GM18858 (cell line): Measurements from ENCODE around the gene OPRL1.

Source experiments
- ATAC-seq: cut with Tn5 transposase; IDR thresholded peaks from one replicate; pipeline ENCODE4 v1.9.1; 2021; ENCODE audit not compliant: unreplicated experiment

The OPRL1 gene

DNA sequence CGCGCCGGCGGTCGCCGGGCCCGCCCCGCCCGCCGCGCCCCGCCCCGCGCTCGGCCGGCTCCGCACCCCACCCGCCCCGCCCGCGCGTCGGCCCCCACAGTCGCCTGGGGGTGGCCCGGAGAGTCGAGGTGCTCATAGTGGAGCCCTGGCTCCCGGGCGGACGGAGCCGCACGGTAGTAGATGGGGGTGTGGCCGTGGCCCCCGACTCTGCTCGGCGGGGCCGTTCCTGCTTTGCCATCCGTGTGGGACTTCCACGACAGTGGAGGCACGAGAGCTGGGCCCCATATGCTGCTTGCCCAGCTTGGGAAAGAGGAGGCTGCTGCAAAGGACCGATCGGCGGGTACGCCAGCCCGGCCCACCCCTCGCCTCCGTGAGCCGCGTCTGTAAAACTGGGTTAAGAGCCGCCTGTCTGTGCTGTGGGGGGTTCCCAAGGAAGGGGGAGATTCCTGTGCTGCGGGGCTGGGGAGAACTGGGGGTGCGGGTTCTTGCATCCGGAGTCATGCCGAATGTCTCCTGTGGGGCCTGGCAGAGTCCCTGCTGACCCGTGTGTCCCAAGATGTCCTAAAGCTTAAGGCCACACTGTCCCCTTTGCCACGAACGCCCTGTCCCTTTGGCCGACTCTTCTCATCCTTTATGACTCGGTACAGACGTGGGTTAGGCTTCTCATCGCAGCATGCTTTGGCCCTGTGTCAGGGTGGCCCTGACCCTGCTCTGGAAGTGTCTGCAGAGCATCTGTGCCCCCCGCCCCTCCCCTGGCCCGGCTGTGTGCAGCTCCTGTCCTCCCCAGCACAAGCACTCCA is at the start of gene OPRL1:
Gene OPRL1 (plus strand): TSS at position 70 of the 800 bp plus-strand sequence. CDS start 12,639 bp downstream, outside the sequence.
- ATAC-seq, result no peak

GRCh38 chr20:64030371-64031134 is 49.3 kb upstream of the OPRL1 start:
- ATAC-seq, result no peak

DNA sequence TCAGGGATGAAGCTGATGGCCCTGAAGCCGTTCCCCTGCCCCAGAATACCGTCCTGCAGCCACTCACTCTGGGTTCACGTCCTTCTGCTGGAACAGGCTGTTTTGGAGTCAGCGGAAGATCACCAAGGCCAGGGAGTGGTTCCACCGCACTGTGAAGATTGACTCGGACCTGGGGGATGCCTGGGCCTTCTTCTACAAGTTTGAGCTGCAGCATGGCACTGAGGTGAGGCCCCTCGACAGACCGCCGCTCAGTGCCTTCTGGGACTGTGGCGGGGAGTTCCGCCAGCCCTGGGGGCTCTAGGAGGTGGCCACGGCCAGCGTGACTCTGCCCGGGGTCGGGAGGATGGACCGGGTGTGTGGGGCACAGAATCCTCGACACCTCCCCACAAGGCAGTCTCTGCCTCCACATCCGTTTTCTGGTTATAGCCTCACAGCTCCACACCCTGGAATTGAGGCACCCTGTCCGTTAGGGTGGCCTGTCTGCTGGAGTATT is 48.0 kb upstream of the OPRL1 start:
- no peak for ATAC-seq

- ATAC-seq, result no peak
Measured at GRCh38 chr20:64032706-64033624, 46.9 kb upstream of the OPRL1 start.

- ATAC-seq, result no peak
Measured at GRCh38 chr20:64033981-64034493, 45.8 kb upstream of the OPRL1 start.

- no peak for ATAC-seq
Measured at GRCh38 chr20:64035066-64035932, 44.6 kb upstream of the OPRL1 start.

GRCh38 chr20:64035933-64036345 is 43.9 kb upstream of the OPRL1 start, which contains the start of gene C20orf204:
Gene C20orf204 (plus strand): TSS chr20:64036182. CDS start chr20:64036324, 142 bp downstream.
- ATAC-seq, result no peak

GRCh38 chr20:64036346-64037198 is 43.3 kb upstream of the OPRL1 start:
- ATAC-seq, result no peak

DNA sequence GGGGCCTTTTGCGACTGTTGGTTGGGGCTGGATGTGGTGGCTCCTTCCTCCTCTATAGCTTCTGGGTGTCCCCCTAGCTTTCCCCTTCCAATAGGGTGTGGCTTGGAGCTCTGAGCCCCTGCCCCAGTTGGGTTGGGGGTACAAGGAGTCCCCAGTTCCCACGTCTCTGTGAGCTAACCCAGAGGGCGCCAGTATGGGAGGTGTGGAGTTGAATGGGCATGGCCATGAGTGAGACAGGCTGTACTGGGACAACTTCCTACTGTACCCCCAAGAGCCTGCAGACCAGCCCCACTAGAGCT is 42.7 kb upstream of the OPRL1 start:
- no peak for ATAC-seq

DNA sequence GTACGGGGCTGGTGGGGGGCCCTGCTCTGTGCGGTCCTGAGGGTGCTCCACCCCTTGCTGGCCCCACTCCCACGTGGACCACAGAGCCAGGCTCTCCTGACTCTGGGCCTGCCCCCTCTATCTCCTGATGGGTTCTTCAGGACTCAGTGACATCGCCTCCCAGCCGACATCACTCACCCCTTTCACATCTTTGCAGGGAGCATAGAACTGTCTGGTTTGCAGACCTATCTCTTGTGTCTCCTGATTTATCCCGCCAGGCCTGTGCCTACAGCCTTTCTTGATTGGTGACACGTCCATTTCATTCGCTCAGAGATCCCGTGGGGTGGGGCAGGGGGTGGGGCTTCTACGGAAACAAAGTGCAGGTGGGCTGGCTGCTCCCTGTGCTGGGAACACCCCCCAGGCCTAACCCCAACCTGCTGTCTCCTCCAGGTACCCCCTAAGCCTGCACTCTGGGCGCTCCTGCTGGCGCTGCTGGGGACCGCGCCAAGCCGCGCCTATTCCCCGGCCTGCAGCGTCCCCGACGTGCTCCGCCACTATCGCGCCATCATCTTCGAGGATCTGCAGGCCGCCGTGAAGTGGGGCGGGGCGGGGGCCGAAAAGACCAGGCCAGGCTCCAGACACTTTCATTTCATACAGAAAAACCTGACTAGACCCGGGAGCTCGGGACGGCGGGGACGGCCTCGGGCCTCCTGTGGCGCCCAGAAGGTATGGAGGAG is 42.2 kb upstream of the OPRL1 start:
- no peak for ATAC-seq

DNA sequence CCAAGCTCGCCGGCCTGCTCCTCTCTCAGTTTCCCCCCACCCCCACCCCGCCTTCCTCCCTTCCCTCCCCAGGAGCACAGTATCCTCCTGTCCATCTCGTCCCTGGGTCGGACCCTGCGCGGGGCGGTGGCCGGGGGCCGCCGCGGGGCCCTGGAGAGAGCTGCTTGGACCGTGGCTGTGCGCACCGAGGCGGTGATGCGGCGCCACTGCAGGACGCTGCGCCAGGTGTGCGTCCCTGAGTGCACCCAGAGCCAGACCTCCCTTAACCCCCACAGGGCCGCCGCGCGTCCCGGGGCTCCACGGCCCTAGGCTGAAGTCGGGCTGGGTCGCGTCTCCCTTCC is 41.7 kb upstream of the OPRL1 start:
- ATAC-seq, result no peak

GRCh38 chr20:64038565-64039292 is 41.2 kb upstream of the OPRL1 start:
- no peak for ATAC-seq

- ATAC-seq, result no peak
Measured at GRCh38 chr20:64039293-64040160, 40.4 kb upstream of the OPRL1 start.

- ATAC-seq, result no peak
Measured at GRCh38 chr20:64040231-64041039, 39.4 kb upstream of the OPRL1 start.

GRCh38 chr20:64041040-64041780 is 38.7 kb upstream of the OPRL1 start:
- ATAC-seq, result no peak

DNA sequence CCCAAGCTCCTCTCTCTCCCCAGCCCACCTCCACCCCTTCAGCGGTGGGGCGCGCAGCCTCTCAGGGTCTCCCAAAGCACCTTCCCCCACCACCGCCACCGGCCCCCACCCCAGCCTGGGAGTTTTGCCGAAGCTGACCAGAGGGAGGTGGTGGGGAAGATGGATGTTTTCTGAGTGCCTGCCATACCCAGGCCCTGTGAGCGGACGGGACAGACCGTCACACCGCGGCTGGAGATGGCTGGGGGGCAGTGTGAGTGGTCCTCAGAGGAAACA is 38.2 kb upstream of the OPRL1 start:
- ATAC-seq, result no peak
